Measurements from ENCODE around the gene NAA15. TPM values are rescaled to one million over a fixed set of nuclear protein-coding genes. Genes with fewer than 3 reads are reported as not detected.
"Not testable (repeated sequence)": the region's sequence is repeated elsewhere in the genome, so short reads cannot be mapped to it uniquely, and the experiment has no call there.

NAA15 gene
- total RNA-seq, 1 donor: 46.5 TPM

GRCh38 chr4:139389991-139390390 lies 88.7 kb downstream of the NAA15 start:
- TF ChIP-seq CTCF (IDR thresholded peaks at IDR 0.05; ENCODE audit: insufficient read depth, low read length): no peak
- no peak for DNase-seq (ENCODE audit: low read depth)
- no peak overlapping the region for H3K4me3 ChIP-seq (ENCODE audit: low read depth, low read length)

DNA sequence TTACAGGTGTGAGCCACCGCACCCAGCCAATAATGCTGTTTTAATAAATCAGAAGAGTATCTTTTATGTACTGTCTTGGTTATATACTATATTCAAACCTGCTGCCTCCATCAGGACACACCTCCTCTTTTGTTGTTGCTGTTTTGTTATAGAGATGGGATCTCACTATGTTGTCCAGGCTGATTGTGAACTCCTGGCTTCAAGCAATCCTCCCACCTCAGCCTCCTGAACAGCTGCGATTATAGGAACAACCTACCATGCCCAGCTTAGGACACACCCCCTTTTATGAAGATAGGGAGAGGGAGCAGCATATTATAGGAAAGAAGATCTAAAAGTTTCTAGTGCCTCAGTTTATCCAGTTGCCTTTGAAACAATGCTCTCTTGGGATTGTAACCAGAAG lies 90.4 kb downstream of the NAA15 start:
- TF ChIP-seq CTCF (IDR thresholded peaks at IDR 0.05; ENCODE audit: insufficient read depth, low read length): no peak
- no peak overlapping the region for H3K4me3 ChIP-seq (ENCODE audit: low read depth, low read length)
- DNase-seq (ENCODE audit: low read depth): no peak

DNA sequence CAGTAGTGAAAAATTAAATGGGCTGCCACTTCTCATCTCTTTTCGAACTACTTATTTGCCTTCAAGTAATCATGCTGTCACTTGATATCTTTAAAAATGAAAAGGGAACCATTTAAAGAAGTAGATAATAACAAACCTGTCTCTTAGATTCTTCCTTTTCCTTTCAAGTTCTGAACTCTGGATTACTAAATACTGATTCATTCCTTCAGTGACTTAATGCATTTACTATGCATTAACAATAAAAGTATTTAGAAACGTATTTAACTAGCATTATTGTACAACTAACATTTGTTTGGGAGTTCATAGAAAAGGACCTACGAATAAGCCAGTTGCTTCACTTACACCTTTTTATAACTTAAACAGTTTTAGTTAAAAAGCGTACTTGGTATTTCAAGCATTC lies 91.5 kb downstream of the NAA15 start:
- no peak for DNase-seq (ENCODE audit: low read depth)
- H3K4me3 ChIP-seq (ENCODE audit: low read depth, low read length): no peak overlapping the region
- TF ChIP-seq CTCF (IDR thresholded peaks at IDR 0.05; ENCODE audit: insufficient read depth, low read length): no peak

DNA sequence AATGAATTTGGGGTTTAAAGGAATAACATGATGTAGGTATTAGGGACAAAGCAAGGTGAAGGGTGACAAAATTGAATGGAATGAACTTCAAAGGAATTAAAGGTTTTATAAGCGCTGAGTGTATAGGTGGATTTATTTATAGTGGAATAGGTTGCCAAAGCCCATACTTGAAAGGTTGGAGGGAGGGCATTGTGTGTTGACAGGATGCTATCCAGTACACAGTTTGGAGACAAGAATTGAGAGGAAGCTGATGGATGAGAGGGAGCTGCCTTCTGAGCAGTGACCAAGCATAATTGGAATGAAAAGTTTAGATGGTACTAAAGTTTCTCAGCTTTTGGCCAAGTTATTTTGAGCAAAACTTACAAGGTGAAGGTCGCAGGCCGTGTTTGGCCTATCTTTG lies 100.1 kb downstream of the NAA15 start:
- TF ChIP-seq CTCF (IDR thresholded peaks at IDR 0.05; ENCODE audit: insufficient read depth, low read length): no peak
- no peak for DNase-seq (ENCODE audit: low read depth)
- no peak overlapping the region for H3K4me3 ChIP-seq (ENCODE audit: low read depth, low read length)

DNA sequence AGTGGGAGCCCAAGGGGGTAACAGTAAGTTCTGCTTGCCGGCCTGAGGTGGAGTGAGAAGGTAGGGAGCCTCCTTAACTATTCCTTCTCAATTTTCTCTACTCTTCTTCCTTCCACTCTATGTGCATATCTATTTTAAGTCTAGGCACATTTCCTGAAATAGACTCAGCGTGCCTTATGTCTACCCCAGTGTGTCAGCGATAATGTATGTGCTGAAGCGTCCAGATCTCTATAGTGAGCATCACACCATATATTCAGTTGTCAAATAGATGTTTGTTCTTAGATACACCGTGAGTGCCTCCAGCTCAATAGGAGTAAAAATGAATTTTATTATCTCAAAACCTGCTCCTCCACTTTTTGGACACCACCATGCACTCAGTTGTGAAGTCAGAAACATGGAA lies 101.1 kb downstream of the NAA15 start:
- TF ChIP-seq CTCF (IDR thresholded peaks at IDR 0.05; ENCODE audit: insufficient read depth, low read length): no peak

GRCh38 chr4:139403462-139403861 lies 102.2 kb downstream of the NAA15 start:
- TF ChIP-seq CTCF (IDR thresholded peaks at IDR 0.05; ENCODE audit: insufficient read depth, low read length): no peak
- H3K4me3 ChIP-seq (ENCODE audit: low read depth, low read length): no peak overlapping the region
- no peak for DNase-seq (ENCODE audit: low read depth)

More for the DNA sequence above, 101.1 kb downstream of the NAA15 start:
- DNase-seq (ENCODE audit: low read depth): no peak
- H3K4me3 ChIP-seq (ENCODE audit: low read depth, low read length): no peak overlapping the region

GRCh38 chr4:139410312-139410711 lies 109.0 kb downstream of the NAA15 start:
- no peak overlapping the region for H3K4me3 ChIP-seq (ENCODE audit: low read depth, low read length)
- TF ChIP-seq CTCF (IDR thresholded peaks at IDR 0.05; ENCODE audit: insufficient read depth, low read length): no peak
- DNase-seq (ENCODE audit: low read depth): no peak

DNA sequence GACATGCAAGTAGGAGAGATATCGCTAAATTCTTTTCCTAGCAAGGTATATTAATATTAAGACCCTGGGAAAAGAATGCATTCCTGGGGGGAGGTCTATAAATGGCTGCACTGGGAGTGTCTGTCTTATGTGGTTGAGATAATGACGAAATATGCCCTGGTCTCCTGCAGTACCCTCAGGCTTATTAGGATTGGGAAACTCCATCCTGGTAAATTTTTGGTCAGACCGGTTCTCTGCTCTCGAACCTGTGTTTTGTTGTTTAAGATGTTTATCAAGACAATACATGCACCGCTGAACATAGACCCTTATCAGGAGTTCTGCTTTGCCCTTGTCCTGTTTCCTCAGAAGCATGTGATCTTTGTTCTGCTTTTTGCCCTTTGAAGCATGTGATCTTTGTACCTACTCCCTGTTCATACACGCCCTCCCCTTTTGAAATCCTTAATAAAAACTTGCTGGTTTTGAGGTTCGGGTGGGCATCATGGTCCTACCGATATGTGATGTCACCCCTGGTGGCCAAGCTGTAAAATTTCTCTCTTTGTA lies 113.4 kb downstream of the NAA15 start:
- DNase-seq (ENCODE audit: low read depth); H3K4me3 ChIP-seq (ENCODE audit: low read depth, low read length): not testable (repeated sequence)
